Fibroblast of upper back skin (primary cell): Measurements from ENCODE around the gene PTPN2.
"Not testable (repeated sequence)": the region's sequence is repeated elsewhere in the genome, so short reads cannot be mapped to it uniquely, and the experiment has no call there.

Source experiments
- DNase-seq: peaks from one replicate; pipeline ENCODE4 v3.0.0-alpha.2; 2013

Gene PTPN2

DNA sequence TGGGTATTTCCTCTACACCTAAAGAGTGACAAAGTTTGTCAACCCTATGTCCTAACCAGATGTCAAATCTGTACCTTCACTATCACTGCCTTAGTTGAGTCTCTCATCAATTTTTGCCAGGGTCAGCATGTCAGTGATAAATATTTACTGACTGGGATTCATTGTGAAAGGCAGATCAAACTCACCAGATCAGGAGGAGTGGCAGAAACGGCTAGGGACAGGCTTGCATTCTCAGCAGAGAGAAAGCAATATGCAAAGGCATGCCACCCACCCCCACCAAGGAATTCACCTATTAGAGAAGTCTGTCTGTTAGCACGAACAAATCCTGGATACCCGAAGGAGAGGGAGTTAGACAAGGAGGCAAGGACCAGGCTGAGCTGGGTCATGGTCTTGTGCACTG is 62.6 kb downstream of the PTPN2 start:
- DNase-seq = no peak

DNA sequence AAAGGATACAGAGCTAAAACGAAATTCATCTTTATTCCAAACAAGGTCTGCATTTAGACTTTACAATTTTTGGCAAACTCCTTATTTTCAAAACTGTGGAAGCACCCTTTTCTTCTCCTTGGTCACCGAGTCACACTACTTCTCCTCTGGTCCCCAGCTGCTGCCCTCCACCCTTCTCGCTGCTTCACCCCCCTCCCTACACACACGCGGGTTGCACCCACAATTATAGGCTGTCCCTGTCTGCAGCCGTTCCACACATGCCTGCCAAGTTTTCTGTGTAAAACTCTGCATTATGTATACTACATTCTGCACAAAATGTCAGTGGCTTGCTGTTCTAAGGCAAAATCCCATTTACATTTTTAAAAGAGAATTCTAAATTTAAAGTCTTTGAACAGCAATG is 63.5 kb downstream of the PTPN2 start:
- no peak for DNase-seq

DNA sequence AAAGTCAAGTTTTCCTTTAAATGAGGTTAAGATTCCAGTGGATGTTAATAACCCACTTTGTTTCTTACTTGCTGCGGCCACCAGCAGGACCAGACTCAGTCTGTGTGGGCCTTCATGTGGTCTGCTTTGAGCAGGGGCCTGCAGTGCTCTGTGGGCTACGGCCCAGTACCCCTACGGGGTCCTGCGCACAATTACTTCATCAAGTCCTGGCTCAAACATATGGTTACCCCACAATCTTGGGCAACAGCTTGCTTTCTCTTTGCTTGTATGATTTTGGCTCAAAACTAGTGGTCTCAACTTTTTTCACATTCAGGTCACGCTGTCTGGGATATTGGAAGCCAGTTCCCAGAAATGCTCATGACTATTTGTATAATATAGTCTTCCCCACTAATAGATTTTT is 64.2 kb downstream of the PTPN2 start:
- DNase-seq = no peak

DNA sequence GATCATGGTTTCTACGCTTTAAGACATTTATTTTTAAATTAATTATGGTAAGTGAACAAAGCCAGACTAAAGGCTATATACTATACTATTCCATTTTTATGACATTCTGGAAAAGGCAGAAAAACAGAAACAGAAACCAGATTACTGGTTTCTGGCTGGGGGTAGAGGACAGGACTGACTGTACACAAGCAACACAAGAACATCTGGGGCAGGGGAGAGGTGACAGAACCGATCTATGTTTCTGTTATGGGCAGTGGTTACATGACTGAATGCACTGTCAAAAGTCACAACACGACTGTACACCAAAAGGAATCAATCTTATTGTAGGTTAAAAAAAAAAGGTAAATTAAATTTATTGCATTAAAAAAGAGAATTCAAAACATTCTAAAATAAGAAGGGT is 64.7 kb downstream of the PTPN2 start:
- no peak for DNase-seq

DNA sequence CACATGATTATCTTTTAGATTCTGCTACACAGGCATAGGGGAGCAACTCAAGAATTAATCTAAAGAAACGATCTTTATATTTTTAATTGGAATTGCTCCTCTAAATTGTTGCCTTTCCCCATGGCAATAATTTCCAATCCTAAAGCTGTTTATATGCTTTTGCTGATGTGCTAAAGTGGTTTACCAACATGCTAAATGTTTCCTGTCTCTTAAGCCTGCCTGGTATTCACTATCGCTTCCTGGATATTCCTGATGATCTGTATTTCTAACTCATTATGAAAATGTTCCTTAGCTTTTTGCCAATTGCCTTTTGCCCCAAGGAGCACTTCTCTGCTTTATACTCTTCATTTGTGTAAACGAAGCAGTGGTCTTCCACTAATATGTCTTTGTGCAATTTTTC is 65.8 kb downstream of the PTPN2 start:
- no peak for DNase-seq

DNA sequence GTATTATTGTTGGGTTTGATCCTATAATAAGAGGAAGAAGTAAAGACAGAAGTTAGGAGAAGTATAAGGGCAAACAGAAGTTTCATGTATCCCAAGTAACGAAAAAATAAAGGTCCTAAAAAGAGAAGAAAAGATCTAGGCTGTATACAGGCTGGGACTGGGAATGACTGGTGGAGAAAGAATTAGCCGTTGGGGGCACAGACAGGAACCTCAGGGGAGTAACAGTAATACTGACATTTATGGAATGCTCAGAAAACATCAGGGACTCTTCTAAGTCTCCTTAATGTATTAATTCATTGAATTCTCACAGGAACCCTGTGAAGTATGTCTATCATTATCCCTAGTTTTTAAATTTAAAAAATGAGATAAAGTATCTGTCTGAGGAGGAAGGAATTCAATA is 67.6 kb downstream of the PTPN2 start:
- no peak for DNase-seq

DNA sequence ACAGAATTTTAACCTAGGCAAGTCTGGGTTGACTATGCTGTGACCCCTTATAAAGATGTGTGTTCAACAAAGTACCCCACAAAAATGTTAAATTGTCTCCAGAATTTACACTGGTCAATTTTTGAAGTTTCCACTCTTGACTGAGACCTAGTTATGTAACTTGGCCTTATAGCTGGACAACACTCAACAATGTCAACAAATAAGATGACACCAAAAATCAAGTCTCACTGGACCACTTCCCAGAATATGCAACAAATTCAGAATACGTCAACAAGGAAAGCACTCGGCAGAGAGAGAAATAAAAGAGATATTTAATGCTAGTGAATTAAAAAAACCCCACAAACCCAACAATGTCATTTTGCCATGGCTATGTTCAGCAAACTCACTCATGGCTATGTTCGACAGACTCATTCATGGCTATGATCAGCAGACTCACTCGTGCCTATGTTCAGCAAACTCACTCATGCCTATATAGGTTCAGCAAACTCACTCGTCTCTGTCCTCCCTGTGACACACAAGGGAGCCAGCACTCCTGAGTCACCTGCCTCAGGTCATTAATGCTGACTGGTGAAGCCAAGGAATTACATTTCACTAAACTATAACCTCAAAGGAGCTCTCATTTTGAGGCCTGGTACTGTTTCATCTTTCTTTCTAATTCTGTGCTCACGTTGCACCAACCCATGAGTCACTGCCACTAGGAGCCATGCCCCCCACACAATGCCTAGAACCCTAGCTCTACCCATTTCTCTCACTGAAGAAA is 72.7 kb downstream of the PTPN2 start:
- DNase-seq = no peak

DNA sequence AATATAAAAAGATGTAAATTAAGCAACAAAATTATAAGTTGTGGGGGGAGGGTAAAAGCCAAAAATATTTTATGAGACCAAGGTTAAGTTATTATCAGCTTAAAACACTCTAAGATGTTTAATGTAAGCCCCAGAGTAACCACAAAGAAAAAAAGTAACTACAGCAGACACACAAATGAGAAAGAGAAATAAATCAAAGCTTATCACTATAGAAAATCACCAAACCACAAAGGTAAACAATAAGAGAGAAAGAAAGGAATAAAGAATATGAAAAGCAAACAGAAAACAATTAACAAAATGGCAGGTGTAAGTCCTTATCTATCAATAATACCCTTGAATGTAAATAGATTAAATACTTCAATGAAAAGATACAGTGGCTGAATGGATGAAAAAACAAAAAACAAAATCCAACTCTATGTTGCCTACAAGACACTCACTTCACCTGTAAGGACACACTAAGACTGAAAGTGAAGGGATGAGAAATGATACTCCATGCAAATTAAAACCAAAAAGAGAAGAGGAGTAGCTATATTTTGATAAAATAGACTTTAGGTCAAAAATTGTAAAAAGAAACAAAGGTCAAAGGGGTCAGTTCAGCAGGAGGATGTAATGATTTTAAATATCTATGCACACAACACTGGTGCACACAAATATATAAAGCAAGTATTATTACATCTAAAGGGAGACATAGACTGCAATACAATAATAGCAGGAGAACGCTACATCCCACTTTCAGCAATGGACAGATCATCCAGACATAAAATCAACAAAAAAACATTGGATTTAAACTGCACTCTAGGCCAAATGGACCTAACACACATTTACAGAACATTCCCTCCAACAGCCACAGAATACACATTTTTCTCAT is 80.7 kb downstream of the PTPN2 start:
- DNase-seq = no peak

DNA sequence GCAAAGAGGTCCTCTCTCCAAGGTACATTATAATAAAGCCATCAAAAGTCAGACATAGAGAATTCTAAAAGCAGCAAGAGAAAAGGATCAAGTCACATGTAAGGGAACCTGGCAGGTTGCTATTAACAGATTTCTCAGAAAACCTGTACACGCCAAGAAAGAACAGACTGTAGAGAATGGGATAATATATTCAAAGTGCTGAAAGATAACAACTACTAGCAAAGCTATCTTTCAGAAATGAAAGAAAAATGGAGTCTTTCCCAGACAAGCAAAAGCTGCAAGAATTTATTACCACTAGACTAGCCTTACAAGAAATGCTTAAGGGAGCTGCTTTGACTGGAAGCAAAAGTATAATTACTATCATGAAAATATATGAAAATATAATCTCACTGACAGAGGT is 81.5 kb downstream of the PTPN2 start:
- no peak for DNase-seq

DNA sequence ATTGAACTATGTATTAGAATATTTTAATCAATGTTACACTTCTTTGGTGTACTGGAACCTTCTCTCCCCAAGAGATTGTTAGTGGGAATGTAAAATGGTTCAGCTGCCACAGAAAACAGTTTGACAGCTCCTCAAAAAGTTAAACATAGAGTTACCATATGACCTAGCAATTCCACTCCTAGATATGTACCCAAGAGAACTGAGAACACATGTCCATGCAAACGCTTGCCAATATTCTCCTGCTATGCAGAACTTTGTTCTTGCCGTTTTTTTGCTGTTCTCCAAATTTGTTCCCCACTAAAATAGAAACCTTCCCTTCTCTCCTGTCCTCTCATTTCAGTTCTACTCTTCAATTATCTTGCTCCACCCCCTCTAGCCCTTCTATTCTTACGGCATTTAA is 87.6 kb downstream of the PTPN2 start:
- no peak for DNase-seq

DNA sequence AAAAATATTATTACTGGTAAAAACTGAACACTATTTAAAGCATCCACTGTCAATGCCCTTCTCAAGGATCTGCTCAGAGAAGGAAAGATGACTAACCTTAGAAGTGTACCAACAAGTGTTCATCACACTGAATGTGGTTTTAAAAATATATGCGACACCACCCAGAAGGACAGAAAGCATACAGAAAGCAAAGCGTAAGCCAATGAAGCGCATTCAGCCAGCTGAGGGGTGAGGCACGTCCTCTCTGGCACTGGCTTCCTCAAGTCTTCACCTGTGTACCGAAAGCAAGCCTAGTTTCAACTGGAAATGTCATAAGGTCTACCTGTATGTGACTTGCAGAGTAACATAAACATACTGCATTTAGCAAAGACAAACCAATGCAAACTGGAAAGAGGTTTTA is 92.4 kb downstream of the PTPN2 start:
- DNase-seq = no peak

DNA sequence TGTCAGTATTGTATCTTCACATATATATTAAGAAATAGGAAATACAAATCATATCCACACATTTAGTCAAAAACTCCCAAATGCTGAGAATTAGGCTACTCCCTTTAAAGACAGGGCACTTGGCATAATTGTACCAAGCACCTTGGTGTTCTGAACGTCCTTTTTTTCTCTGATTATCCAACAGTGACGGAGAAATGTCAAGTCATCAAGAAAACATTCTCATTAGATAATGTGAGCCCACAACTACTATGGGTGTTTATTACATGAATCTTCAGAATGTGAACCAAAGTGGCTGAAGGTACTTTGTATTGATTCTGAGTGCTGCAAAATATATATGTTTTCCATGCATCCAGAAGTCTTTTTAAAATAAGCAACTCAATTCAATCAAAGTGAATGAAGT is 97.4 kb downstream of the PTPN2 start:
- DNase-seq = no peak

DNA sequence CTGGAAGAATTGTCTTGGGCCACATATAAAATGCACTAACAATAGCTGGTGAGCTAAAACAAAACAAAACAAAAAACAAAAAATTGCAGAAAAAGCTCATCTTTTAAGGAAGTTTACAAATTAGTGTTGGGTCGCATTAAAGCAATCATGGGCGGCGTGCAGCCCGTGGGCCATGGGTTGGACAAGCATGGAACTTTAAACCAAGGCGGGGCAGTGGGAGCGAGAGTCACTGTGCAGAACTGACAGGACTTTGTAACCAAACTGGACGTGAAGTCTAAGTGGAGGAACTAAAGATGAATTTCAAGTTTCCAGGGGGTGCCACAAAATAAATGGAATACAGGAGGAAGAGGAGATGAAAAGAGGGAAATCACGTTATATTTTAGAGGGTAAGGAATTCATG is 100.5 kb downstream of the PTPN2 start:
- no peak for DNase-seq

DNA sequence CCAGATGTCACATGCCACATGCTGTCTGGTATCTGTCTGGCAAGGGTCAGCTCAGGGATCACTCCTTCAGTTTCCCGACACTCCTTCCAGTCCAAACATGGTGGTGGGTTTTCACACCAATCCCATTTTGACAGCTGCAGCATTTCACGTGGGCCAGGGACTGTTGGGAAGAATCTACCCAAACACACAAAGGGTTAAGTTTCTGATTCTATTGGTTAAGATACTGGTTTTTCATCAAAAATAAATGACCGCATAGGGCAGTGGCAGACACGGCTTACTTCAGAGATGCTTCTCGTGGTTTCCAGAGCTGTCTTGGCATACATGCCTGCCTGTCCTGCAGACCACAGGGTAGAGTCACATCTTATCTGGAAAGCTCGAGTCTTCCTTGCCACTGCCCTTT is 101.5 kb downstream of the PTPN2 start:
- no peak for DNase-seq

DNA sequence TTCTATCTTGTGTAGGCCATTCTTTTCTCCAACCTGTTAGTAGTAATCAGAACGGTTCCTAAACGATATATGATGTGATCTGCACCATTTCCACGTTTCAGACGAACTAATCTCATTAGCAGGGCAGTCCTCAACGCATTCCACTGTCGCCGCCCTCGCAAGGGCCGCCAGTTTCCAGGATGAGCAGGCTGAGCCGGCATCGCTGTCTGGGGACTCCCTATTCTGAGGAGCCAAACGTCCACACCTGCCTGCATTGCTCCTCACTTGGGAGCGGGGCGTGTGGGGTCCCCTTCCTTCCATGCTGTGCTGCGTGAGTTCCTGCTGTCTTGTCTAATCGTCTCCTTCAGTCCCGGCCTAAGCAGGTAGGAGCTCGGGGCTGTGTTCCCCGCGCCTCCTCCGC is 104.6 kb downstream of the PTPN2 start:
- DNase-seq = no peak

DNA sequence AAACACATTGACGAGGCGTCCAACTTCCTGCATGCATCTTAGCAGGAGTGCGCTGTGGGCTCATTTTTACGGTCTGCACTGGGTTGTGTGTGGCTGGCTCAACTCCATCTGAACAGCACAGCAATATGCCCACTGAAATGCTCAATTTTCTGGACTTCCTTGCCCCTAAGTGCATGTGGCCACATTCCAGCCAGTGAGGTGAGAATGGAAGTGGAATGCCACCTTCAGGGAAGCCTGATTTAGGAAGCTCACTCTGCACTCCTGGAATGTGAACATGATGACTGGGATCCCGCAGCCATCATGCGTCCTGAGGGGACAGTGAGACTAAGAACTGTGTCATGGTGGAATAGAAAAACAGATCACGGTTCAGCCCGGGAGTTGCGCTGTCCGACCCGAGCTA is 105.0 kb downstream of the PTPN2 start:
- no peak for DNase-seq

DNA sequence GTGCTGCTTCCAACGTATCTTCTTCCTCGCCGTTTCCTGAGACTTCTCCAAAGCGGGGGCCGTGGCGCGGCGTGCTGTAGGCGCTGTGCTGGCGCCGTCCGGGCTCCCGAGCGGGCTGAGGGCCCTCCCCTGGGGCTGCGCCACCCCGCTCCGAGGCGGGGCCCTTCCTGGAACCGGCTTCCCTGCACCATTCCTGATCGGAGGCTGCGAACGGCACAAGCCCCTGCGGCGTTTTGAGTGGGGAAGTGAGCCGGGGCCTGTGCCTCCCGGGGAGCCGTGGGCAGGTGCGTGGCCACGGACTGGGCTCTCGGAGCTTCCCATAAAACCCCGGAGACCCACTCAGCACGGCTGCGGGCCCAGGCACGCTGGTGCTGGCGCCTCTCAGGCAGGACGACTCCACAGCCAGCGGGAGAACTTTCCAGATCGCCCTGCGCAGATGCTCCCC is 106.5 kb downstream of the PTPN2 start:
- no peak for DNase-seq

DNA sequence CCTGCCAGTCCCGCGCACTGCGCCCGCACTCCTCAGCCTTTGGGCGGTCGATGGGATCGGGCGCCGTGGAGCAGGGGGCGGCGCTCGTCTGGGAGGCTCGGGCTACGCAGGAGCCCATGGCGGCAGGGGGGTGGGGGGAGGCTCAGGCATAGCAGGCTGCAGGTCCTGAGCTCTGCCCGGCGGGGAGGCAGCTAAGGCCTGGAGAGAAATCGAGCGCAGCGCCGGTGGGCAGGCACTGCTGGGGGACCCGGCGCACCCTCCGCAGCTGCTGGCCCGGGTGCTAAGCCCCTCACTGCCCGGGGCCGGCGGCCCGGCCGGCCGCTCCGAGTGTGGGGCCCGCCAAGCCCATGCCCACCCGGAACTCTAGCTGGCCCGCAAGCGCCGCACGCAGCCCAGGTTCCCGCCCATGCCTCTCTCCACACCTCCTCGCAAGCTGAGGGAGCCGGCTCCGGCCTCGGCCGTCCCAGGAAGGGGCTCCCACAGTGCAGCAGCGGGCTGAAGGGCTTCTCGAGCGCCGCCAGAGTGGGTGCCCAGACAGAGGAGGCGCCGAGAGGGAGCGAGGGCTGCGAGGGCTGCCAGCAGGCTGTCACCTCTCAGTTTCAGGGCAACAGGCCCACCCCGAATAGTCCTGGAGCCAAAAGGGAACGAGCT is 107.1 kb downstream of the PTPN2 start:
- no peak for DNase-seq

DNA sequence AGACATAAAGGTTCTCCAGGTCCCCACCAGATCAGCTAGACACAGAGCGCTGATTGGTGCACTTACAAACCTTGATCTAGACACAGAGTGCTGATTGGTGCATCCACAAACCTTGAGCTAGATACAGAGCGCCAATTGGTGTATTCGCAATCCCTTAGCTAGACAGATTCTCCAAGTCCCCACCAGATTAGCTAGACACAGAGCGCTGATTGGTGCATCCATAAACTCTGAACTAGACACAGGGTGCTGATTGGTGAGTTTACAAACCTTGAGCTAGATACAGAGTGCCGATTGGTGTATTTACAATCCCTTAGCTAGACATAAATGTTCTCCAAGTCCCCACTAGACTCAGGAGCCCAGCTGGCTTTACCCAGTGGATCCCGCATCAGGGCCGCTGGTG is 107.6 kb downstream of the PTPN2 start:
- DNase-seq = not testable (repeated sequence)

DNA sequence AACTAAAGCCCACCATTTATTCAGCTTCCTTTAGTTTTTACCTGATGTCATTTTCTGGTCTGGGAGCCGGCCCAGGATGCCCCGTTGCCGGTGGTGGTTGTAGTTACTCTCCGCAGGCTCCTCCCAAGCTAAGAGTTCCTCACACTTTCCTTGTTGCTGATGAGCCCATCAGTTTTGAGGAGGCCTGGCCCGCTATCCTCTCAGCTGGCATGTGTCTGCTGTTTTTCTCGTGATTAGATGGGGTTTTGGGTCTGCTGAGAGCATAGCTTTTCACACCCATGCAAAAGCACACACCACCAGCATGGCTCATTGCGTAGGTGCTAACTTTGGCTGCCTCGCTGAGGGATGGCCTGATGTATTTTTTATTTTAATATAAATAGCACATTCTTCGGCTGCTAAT is 109.1 kb downstream of the PTPN2 start:
- no peak for DNase-seq

DNA sequence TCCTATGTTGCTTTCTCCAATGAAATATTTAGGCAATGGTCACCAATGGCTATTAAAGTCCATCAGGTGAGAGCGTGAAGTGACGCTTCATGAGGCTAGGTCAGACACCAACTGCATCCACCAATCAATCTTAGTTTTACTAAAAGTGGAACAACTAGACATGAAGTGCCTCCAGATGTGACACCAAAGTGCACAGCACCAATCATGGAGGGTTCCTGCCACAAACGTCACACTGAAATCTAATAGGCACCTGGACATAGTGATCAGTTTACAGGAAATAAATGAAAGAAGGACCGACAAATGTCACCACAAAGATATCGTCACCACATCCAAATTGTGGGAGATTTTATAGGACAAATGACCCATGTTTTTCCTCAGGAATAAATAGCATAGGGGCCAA is 110.7 kb downstream of the PTPN2 start:
- no peak for DNase-seq

DNA sequence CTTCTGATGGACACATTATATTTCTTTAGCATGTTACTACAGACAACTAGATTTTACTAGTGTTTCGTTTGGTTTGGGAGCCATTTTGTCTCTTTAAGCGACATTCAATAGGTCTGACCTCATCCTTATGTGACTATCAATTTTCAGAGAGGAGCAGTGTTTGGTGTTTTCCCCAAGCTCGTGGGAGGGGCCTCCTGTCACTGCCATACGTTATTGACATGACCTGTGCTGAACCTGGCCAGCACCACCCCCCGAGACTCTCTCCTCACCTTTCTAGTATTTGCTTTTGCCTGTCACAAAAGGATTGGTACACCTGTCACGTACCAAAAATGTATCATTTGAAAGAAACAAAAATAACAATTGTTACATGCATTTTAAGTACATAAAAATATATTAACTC is 111.9 kb downstream of the PTPN2 start:
- no peak for DNase-seq

DNA sequence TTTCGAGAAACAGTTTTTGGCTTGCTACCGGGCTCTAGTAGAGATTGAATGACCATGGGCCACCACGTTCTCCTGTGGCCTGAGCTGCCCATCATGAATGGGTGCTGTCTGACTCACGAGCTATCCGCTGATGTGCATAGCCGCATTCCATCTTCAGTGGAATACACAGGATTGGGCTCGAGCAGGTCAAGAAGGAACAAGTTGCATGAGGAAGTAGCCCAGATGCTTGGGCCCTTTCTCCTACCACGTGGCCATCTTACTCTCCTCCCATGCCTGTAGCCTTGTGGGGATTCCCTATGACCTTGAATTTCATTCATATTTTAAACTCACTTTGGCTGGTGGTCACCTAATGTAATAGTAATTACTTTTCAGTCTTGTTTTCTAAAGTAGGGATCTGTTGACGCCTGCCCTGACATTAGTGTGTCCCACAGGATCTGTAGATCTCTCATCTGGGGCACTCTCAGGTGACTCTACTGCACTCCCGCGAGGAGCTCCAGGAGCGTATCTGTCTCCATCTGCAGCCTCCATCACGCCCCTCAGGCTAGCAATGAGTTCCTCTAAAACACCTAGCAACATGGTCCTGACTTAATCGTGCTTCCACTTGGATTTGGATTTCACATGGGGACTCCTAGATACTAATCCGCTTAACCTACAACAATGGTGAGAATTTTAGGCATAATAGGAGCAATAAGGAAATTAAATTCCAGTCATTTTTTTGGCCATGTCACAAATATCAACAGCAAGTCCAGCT is 113.4 kb downstream of the PTPN2 start:
- no peak for DNase-seq
